B cell (primary cell): Measurements from ENCODE around the gene ALDH1B1. TPM values are rescaled to one million over a fixed set of nuclear protein-coding genes. Genes with fewer than 3 reads are reported as not detected.

ENCODE experiments used
- ATAC-seq: fragments of 200-7000 bp; cut with Tn5 transposase; one replicate; pipeline ENCODE4 v1.10.0; 2021; ENCODE audit warnings: low read depth, mild to moderate bottlenecking, moderate number of reproducible peaks, moderate library complexity
- CTCF ChIA-PET: fragments of 350-600 bp; sonication (Branson Sonifier 250); formaldehyde crosslinking; loops from one replicate; lab custom pipeline; 2021; ENCODE audit warnings: antibody characterized with exemption, inconsistent platforms; lab: Charles Lee
- POLR2A ChIA-PET: fragments of 350-600 bp; sonication (Branson Sonifier 250); formaldehyde crosslinking; loops from one replicate; lab custom pipeline; 2021; ENCODE audit warnings: antibody characterized with exemption; lab: Charles Lee
- DNase-seq: peaks from one replicate; pipeline ENCODE4 v3.0.0; 2013
- H2AFZ ChIP-seq: 2 replicates; pipeline ENCODE4 v1.6.1; 2012; ENCODE audit warnings: mild to moderate bottlenecking, low read depth, low read length; ENCODE audit not compliant: insufficient read depth, poor library complexity, severe bottlenecking
- H3K27ac ChIP-seq, 2 donors: 1 replicate in 1 of 2; 2 replicates in 1 of 2; pipeline ENCODE4 v1.5.1; 2012 to 2013; ENCODE audit warnings: low read length in 2 of 2, mild to moderate bottlenecking in 2 of 2, moderate library complexity in 1 of 2
- H3K27me3 ChIP-seq, 4 experiments: fragments of 200-600 bp in 1 of 4; sonication (generic) in 1 of 4; replicated peaks in 1 of 4; 1 replicate in 2 of 4; 2 replicates in 2 of 4; pipeline versions ENCODE4 v1.6.1 to v1.7.0; 2013 to 2016; ENCODE audit warnings: low read length in 3 of 4, mild to moderate bottlenecking in 2 of 4, mixed read lengths in 1 of 4, moderate library complexity in 1 of 4; ENCODE audit not compliant: insufficient read depth in 4 of 4, control insufficient read depth in 3 of 4; ENCODE audit errors: control extremely low read depth in 1 of 4
- H3K36me3 ChIP-seq, 2 experiments: replicated peaks in 1 of 2; 1 replicate in 1 of 2; 2 replicates in 1 of 2; pipeline versions ENCODE4 v1.6.1 to v1.7.1; 2013; ENCODE audit warnings: low read length in 1 of 2; ENCODE audit not compliant: insufficient read depth in 2 of 2, control insufficient read depth in 1 of 2; ENCODE audit errors: control extremely low read depth in 1 of 2, extremely low read depth in 1 of 2
- H3K4me1 ChIP-seq, 2 donors: fragments of 200-600 bp in 1 of 2; sonication (generic) in 1 of 2; 1 replicate in 1 of 2; 2 replicates in 1 of 2; pipeline versions ENCODE4 v1.5.1 to v1.6.1; 2013 to 2017; ENCODE audit warnings: low read length in 2 of 2; ENCODE audit not compliant: control insufficient read depth in 2 of 2, insufficient read depth in 2 of 2
- H3K4me2 ChIP-seq: replicated peaks from 2 replicates; pipeline ENCODE3; 2012; ENCODE audit warnings: mild to moderate bottlenecking, low read depth, low read length; ENCODE audit not compliant: poor library complexity, severe bottlenecking
- H3K4me3 ChIP-seq, 5 experiments: fragments of 200-600 bp in 1 of 5; sonication (generic) in 1 of 5; 1 replicate in 3 of 5; 2 replicates in 2 of 5; pipeline versions ENCODE4 v1.5.1 to v1.7.0; 2011 to 2016; ENCODE audit warnings: low read length in 4 of 5, mild to moderate bottlenecking in 4 of 5, low read depth in 2 of 5, control low read depth in 1 of 5, moderate library complexity in 1 of 5; ENCODE audit not compliant: insufficient read depth in 1 of 5; ENCODE audit errors: control extremely low read depth in 1 of 5, extremely low read depth in 1 of 5
- H3K79me2 ChIP-seq: fragments of 200-600 bp; sonication (generic); one replicate; pipeline ENCODE4 v1.6.0; 2016; ENCODE audit warnings: low read length; ENCODE audit not compliant: control insufficient read depth, insufficient read depth
- H3K9ac ChIP-seq: fragments of 200-600 bp; sonication (generic); 2 replicates; pipeline ENCODE4 v1.6.1; 2017; ENCODE audit warnings: mild to moderate bottlenecking, low read length, moderate library complexity
- H3K9me3 ChIP-seq, 3 donors: one replicate each; pipeline versions ENCODE4 v1.6.1 to v1.7.1; 2013; ENCODE audit warnings: low read length in 2 of 3; ENCODE audit not compliant: control insufficient read depth in 2 of 3, insufficient read depth in 1 of 3; ENCODE audit errors: control extremely low read depth in 1 of 3
- H4K20me1 ChIP-seq: 2 replicates; pipeline ENCODE4 v1.6.0; 2012; ENCODE audit warnings: mild to moderate bottlenecking, low read length; ENCODE audit not compliant: insufficient read depth, control insufficient read depth, poor library complexity, severe bottlenecking
- H3K27ac Mint-ChIP-seq: one replicate; pipeline ENCODE4 v1.8.0; 2021; ENCODE audit warnings: mixed read lengths
- H3K27me3 Mint-ChIP-seq: one replicate; pipeline ENCODE4 v1.8.0; 2021; ENCODE audit warnings: mixed read lengths
- H3K4me1 Mint-ChIP-seq: one replicate; pipeline ENCODE4 v1.8.0; 2021; ENCODE audit warnings: mixed read lengths
- H3K4me3 Mint-ChIP-seq: one replicate; pipeline ENCODE4 v1.8.0; 2021; ENCODE audit warnings: mixed read lengths
- H3K9me3 Mint-ChIP-seq: one replicate; pipeline ENCODE4 v1.8.0; 2022; ENCODE audit warnings: mixed read lengths; ENCODE audit not compliant: insufficient read depth
- EZH2 ChIP-seq: IDR thresholded peaks from 2 replicates; pipeline ENCODE4 v1.6.1; 2012; ENCODE audit warnings: borderline replicate concordance, low read depth, mild to moderate bottlenecking, moderate library complexity, low read length; ENCODE audit not compliant: insufficient read depth, poor library complexity, severe bottlenecking
- WGBS: methylation state at CpG from one replicate; pipeline ENCODE4 v1.1.5; 2013; ENCODE audit warnings: missing lambda C conversion rate; ENCODE audit not compliant: insufficient coverage; 5-methylcytosine and 5-hydroxymethylcytosine counted together
- intact Hi-C: fragments of 100-400 bp; cut with micrococcal nuclease; formaldehyde crosslinking; loops from one replicate; pipeline ENCODE4 v1.10.0; 2022
- polyA plus RNA-seq: library from polyadenylated mRNA; depleted of rRNA; stranded (reverse); fragments of >200 nt; gene quantifications from 2 replicates; pipeline ENCODE4 v1.2.3, GENCODE V29; 2012
- total RNA-seq, 2 donors: library from RNA; stranded (reverse); fragments of 120-200 nt in 1 of 2; gene quantifications; 1 replicate in 1 of 2; 2 replicates in 1 of 2; pipeline versions ENCODE4 v1.2.3 to v1.2.4, GENCODE V29; 2013 to 2022
- TF ChIP-seq, protein P1 (sequence below): fragments of 200-600 bp; IDR thresholded peaks from one replicate; pipeline ENCODE4 v1.8.0; 2022; ENCODE audit warnings: antibody characterized with exemption, mild to moderate bottlenecking

Gene ALDH1B1
- total and polyA plus RNA-seq, 2 donors (not counting 1 experiment from before 2014, with no cell fraction given) = 0.81 to 4.8 TPM

DNA sequence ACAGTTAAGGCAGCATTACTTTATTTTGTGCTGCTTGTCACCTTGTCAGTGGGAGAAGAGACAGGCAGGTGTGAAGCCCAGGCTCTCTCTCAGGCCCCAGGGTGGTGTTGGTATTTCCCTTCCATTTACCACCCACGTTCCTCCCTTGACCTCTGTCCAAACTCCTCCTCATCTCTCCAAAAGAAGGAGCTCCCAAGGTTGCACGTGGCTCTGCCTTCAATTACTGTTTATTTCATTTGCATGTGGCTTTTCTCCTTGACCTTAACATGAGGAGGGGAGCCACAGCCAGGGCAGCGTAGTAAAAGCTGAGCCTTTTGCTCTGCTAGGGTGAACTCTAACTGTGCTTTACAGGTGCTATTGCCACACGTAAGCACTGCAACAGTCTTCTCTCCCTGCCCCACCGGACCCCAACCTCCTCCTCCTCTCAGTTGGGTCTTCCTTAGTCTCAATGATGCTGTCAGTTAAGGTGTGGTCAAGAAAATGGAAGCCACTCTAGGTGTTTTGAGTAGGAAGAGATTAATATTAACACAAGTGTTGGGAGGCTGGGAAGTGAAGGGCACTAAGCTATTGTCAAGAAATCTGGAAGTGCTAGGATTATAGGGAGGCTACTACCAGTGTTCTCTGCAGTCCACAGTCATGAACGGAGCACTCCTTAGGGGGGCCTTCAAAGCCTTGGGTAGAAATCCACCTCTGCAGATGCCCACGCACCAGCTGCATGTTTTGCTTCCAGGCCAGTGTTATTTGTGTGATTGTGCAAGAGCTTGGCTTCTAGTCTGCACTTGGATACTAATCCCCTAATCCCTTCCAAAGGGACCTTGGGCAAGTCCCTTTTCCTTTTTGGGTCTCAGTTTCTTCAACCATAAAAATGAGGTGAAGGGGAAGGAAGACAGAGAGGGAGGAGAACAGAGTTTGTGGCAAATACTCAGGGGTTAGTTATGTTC lies 3.9 kb upstream of the ALDH1B1 start:
- Histone ChIP-seq H2AFZ (no peak overlapping the region), H3K4me2 (no peak overlapping the region), H4K20me1 (no peaks in the 10 kb centered on the region), H3K4me3 (no peak overlapping the region), H3K27ac (no peak overlapping the region), H3K79me2 (no peaks in the 10 kb centered on the region), H3K27me3 (peaks cover 0 to 3% (median 0%) of the 10 kb centered on the region in 4 experiments), H3K36me3 (no peaks in the 10 kb centered on the region), H3K4me1 (peaks cover 6 to 13% of the 10 kb centered on the region in 2 donors), H3K9ac (no peak overlapping the region), H3K9me3 (peaks cover 0 to 10% (median 0%) of the 10 kb centered on the region in 3 donors)
- H3K9me3 Mint-ChIP-seq = peaks cover 2% of the 10 kb centered on the region
- no peak for ATAC-seq
- POLR2A ChIA-PET = interaction anchor here (0.6 kb wide), 1 partner anchor 581 kb away, joined by 3 read pairs; no protein-coding TSS in a partner anchor
- no peak for TF ChIP-seq EZH2
- TF ChIP-seq, protein P1, sequence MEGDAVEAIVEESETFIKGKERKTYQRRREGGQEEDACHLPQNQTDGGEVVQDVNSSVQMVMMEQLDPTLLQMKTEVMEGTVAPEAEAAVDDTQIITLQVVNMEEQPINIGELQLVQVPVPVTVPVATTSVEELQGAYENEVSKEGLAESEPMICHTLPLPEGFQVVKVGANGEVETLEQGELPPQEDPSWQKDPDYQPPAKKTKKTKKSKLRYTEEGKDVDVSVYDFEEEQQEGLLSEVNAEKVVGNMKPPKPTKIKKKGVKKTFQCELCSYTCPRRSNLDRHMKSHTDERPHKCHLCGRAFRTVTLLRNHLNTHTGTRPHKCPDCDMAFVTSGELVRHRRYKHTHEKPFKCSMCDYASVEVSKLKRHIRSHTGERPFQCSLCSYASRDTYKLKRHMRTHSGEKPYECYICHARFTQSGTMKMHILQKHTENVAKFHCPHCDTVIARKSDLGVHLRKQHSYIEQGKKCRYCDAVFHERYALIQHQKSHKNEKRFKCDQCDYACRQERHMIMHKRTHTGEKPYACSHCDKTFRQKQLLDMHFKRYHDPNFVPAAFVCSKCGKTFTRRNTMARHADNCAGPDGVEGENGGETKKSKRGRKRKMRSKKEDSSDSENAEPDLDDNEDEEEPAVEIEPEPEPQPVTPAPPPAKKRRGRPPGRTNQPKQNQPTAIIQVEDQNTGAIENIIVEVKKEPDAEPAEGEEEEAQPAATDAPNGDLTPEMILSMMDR = no peak
- peaks cover 19% of the 10 kb centered on the region for H3K27me3 Mint-ChIP-seq
- no peak for DNase-seq
- peaks cover 13% of the 10 kb centered on the region for H3K4me1 Mint-ChIP-seq
- CTCF ChIA-PET = interaction anchor here (1.2 kb wide), 1 partner anchor 9 kb away, joined by 3 read pairs; no protein-coding TSS in a partner anchor
- 54% methylated on average over 2 of the region's 7 CpGs for WGBS
- no peak overlapping the region for H3K4me3 Mint-ChIP-seq
- H3K27ac Mint-ChIP-seq = no peak overlapping the region
- intact Hi-C loops = no loop called here

GRCh38 chr9:38389313-38389712 lies 3.2 kb upstream of the ALDH1B1 start:
- peaks cover 0 to 3% (median 0%) of the 10 kb centered on the region in 4 experiments for H3K27me3 ChIP-seq
- peaks cover 6 to 13% of the 10 kb centered on the region in 2 donors for H3K4me1 ChIP-seq
- H3K9me3 ChIP-seq = peaks cover 0 to 10% (median 0%) of the 10 kb centered on the region in 3 donors
- Mint-ChIP-seq H3K9me3 (peaks cover 2% of the 10 kb centered on the region), H3K4me3 (no peak overlapping the region), H3K27ac (no peak overlapping the region), H3K4me1 (peaks cover 17% of the 10 kb centered on the region), H3K27me3 (peaks cover 19% of the 10 kb centered on the region)
- no peak for DNase-seq
- H3K4me3 ChIP-seq = no peak overlapping the region
- CTCF ChIA-PET = interaction anchor here (1.2 kb wide), 1 partner anchor 10 kb away, joined by 3 read pairs; no protein-coding TSS in a partner anchor
- H3K27ac ChIP-seq = no peak overlapping the region
- intact Hi-C loops = no loop called here
- H3K36me3 ChIP-seq = no peaks in the 10 kb centered on the region
- H3K9ac ChIP-seq = no peak overlapping the region
- TF ChIP-seq EZH2 = no peak
- H4K20me1 ChIP-seq = no peaks in the 10 kb centered on the region
- POLR2A ChIA-PET = no interaction called here
- no peak for ATAC-seq
- H3K79me2 ChIP-seq = no peaks in the 10 kb centered on the region
- H2AFZ ChIP-seq = no peak overlapping the region
- no peak overlapping the region for H3K4me2 ChIP-seq
- WGBS = 96% methylated on average over 3 of the region's 4 CpGs
